NCI-H146 treated with DMSO at 0.1 percent for 48 hours (cell line): ENCODE measurements around the gene FAM193B.
A peak's percentile ranks its signal among the peaks of the same experiment; 100 is the strongest.

Experiments used
- DNase-seq: peaks from one replicate; lab custom pipeline; 2025; ENCODE audit not compliant: unreplicated experiment; lab: John Stamatoyannopoulos, UW

The FAM193B gene

GRCh38 chr5:177471610-177472356 lies 82.6 kb downstream of the FAM193B start:
- peak; percentile 8 for DNase-seq

DNA sequence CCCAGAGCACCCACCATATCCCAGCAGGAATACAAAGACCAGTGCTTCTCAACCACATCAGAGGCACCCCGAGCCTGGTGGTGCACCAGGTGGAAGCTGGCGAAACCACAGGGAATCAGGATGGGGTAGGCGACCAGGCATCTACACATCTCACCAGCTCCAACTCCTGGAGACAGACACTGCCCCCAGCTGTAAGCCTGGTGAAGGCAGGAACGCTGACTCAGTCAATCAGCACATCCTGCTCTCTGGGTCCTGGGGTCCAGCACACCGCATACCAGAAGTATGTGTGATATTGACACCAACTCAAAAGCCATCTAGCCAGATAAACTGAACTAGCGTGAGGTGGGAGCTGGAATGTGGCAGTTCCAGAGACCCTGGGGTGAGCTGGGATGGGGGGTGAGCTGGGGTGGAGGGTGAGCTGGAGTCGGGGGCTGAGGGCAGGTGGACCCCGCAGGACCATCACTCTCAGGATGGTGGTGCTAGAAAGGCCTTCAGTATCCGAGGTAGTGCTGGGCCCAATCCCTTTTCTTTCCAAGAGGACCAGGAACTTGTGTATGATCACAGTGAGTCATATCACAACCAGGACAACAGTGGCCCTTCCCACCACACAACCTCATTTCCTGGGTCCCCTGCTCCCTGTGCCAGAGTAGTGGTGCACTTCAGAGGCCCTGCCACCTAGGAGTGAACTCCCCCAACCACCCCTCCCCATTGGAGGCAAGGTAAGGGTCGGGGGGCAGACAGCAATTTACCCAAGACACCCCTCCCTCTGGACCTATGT lies 83.4 kb downstream of the FAM193B start:
- no peak for DNase-seq
